Endothelial cell of umbilical vein (primary cell): Measurements from ENCODE around the gene FAM219B.

Source experiments
- CTCF ChIP-seq, 2 donors: IDR thresholded peaks; 1 replicate in 1 of 2; 2 replicates in 1 of 2; pipeline ENCODE4 v1.5.1; 2011; ENCODE audit warnings: low read length in 2 of 2, mild to moderate bottlenecking in 2 of 2, moderate library complexity in 2 of 2, control low read depth in 1 of 2, inconsistent platforms in 1 of 2, low read depth in 1 of 2; ENCODE audit not compliant: insufficient read depth in 1 of 2; ENCODE audit errors: extremely low read depth in 1 of 2
- EZH2 ChIP-seq: IDR thresholded peaks from 2 replicates; pipeline ENCODE4 v1.6.1; 2012; ENCODE audit warnings: borderline replicate concordance, low read depth, mild to moderate bottlenecking, moderate library complexity, low read length, inconsistent platforms; ENCODE audit not compliant: severe bottlenecking
- FOS ChIP-seq: IDR thresholded peaks from 2 replicates; pipeline ENCODE4 v1.6.1; 2011; ENCODE audit warnings: mild to moderate bottlenecking, low read length, moderate library complexity, borderline replicate concordance; ENCODE audit not compliant: insufficient read depth
- GATA2 ChIP-seq: IDR thresholded peaks from 2 replicates; pipeline ENCODE4 v1.7.0; 2011; ENCODE audit warnings: low read depth, mild to moderate bottlenecking, moderate library complexity, mixed read lengths, low read length; ENCODE audit not compliant: insufficient read length, insufficient read depth
- JUN ChIP-seq: IDR thresholded peaks from 2 replicates; pipeline ENCODE4 v1.6.1; 2011; ENCODE audit warnings: borderline replicate concordance, low read depth; ENCODE audit not compliant: insufficient read length, insufficient read depth
- MAX ChIP-seq: IDR thresholded peaks from 2 replicates; pipeline ENCODE4 v1.6.1; 2011; ENCODE audit not compliant: insufficient read depth, insufficient read length
- MYC ChIP-seq: IDR thresholded peaks from one replicate; pipeline ENCODE4 v1.6.1; 2011; ENCODE audit warnings: mild to moderate bottlenecking, low read depth, low read length
- POLR2A ChIP-seq: IDR thresholded peaks from 2 replicates; pipeline ENCODE4 v1.6.1; 2012; ENCODE audit warnings: low read depth, mild to moderate bottlenecking, control low read depth, low read length
- POLR2AphosphoS5 ChIP-seq: IDR thresholded peaks from 2 replicates; pipeline ENCODE4 v1.6.1; 2012; ENCODE audit warnings: low read depth, mild to moderate bottlenecking, control low read depth, low read length, moderate library complexity; ENCODE audit not compliant: insufficient read depth

GRCh38 chr15:74906450-74907162 is at the start of gene FAM219B:
- TF ChIP-seq POLR2AphosphoS5 (peak; percentile 92), MAX (no peak), CTCF (IDR thresholded peaks at IDR 0.05; ENCODE audit: extremely low read depth in 1 of 2, insufficient read depth in 1 of 2, low read depth in 1 of 2, low read length in 2 of 2) (no peak), EZH2 (no peak), JUN (no peak), POLR2A (peak; percentile 98), FOS (no peak), MYC (no peak), GATA2 (no peak)
